RWPE1 (cell line): ENCODE results near the gene CHAD.
"Not testable (repeated sequence)": the region's sequence is repeated elsewhere in the genome, so short reads cannot be mapped to it uniquely, and the experiment has no call there.

Source experiments
- CTCF ChIA-PET: fragments of 350-600 bp; sonication (Branson Sonifier 250); formaldehyde crosslinking; extraction: SDS; loops from one replicate; lab custom pipeline; 2021; lab: Yijun Ruan, JAX
- POLR2A ChIA-PET: fragments of 400-600 bp; formaldehyde crosslinking; extraction: SDS; loops from one replicate; lab custom pipeline; 2020; ENCODE audit warnings: antibody characterized with exemption; ENCODE audit not compliant: low non-redundant PET; lab: Yijun Ruan, JAX
- DNase-seq: peaks from one replicate; pipeline ENCODE4 v3.0.0; 2012; ENCODE audit warnings: low spot score
- H3K27ac ChIP-seq: fragments of 450-650 bp; 2 replicates; pipeline ENCODE4 v1.5.1; 2017
- CTCF ChIP-seq: fragments of 450-650 bp; conservative IDR thresholded peaks from 2 replicates; pipeline ENCODE4 v1.5.1; 2017; ENCODE audit warnings: low read depth, mild to moderate bottlenecking

The CHAD gene

GRCh38 chr17:50421308-50422051, 47.2 kb downstream of the CHAD start:
- no peak overlapping the region for H3K27ac ChIP-seq
- no peak for DNase-seq
- TF ChIP-seq CTCF = no peak
- POLR2A ChIA-PET = no interaction called here
- CTCF ChIA-PET = interaction anchor here (0.8 to 1.5 kb wide), 2 partner anchors 24 to 30 kb away, joined by 3 to 7 read pairs; partner anchors contain the start of gene LRRC59

- TF ChIP-seq CTCF = no peak
- H3K27ac ChIP-seq = no peak overlapping the region
- POLR2A ChIA-PET = no interaction called here
- CTCF ChIA-PET = interaction anchor here (0.6 kb wide), 1 partner anchor 616 kb away, joined by 3 read pairs; no protein-coding TSS in a partner anchor
- no peak for DNase-seq
Observed at GRCh38 chr17:50420419-50421112, 48.1 kb downstream of the CHAD start.

DNA sequence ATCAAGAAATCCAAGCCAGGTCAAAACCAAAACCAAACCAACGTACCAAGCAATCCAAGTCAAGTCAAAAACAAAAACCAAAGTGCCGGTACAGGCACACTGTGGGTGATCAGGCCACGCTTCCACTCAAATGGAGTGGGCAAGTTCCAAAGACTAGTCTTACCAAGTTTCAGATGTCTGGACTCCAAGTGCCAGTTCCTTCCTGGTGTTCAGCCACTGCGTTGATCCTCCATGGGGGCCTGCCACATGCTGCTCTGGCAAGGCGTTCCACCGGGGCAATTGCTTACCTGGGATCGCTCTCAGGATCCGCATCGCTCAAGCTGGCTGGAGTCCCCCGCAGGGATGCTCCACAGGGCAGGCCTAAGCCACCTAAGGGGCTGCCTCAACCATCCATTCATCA, 49.1 kb downstream of the CHAD start:
- POLR2A ChIA-PET, H3K27ac ChIP-seq, CTCF ChIA-PET, DNase-seq: not testable (repeated sequence)

DNA sequence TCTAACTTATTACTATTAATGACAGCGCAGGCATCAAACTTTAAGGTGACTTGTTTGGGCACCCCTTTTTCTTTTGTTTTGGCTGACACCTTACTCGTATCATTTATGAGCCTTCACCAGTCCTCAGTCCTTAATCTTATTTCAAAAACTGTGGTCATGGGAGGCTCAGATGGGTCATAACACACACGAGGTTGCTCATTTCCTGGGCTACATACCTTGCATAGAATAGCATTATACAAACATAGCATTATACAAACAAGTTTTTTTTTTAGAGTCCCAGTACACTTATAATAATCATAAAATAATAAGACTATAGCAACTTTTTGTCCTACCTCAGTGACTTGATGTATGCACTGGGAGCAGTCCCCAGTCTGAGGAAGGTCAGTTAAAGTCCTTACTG, 53.9 kb downstream of the CHAD start:
- no peak for DNase-seq
- ChIA-PET POLR2A (no interaction called here), CTCF (no interaction called here)
- TF ChIP-seq CTCF = no peak
- no peak overlapping the region for H3K27ac ChIP-seq
